Measurements from ENCODE around the gene AKNA. TPM values are rescaled to one million over a fixed set of nuclear protein-coding genes. Genes with fewer than 3 reads are reported as not detected.

AKNA gene
- total RNA-seq, 2 donors from 2014 or later = 7.3 to 11.9 TPM

- Histone ChIP-seq H3K27ac (no peak overlapping the region), H3K9me3 (no peaks in the 10 kb centered on the region), H3K4me1 (no peaks in the 10 kb centered on the region), H3K27me3 (no peaks in the 10 kb centered on the region), H3K4me3 (no peak overlapping the region), H3K36me3 (replicated peaks in 1 of 2; ENCODE audit: insufficient read depth in 1 of 2, low read depth in 2 of 2) (peaks cover 0 to 4% of the 10 kb centered on the region in 2 donors)
- DNase-seq (no peak), ATAC-seq (no peak)
- TF ChIP-seq POLR2A (IDR thresholded peaks at IDR 0.05) (no peak), CTCF (IDR thresholded peaks at IDR 0.05) (no peak)
- intact Hi-C loops (cut with DNase I) = no loop called here
- WGBS, 2 donors = 86 to 87% methylated on average over 9 of the region's 9 CpGs
Measured at GRCh38 chr9:114375386-114376175, 12.2 kb downstream of the AKNA start.

GRCh38 chr9:114374936-114375335 lies 12.8 kb downstream of the AKNA start:
- Histone ChIP-seq H3K4me3 (no peak overlapping the region), H3K27ac (no peak overlapping the region), H3K36me3 (replicated peaks in 1 of 2; ENCODE audit: insufficient read depth in 1 of 2, low read depth in 2 of 2) (peaks cover 0 to 4% of the 10 kb centered on the region in 2 donors), H3K4me1 (no peaks in the 10 kb centered on the region), H3K9me3 (no peaks in the 10 kb centered on the region), H3K27me3 (no peaks in the 10 kb centered on the region)
- intact Hi-C loops (cut with DNase I) = no loop called here
- TF ChIP-seq POLR2A (IDR thresholded peaks at IDR 0.05) = no peak
- TF ChIP-seq CTCF (IDR thresholded peaks at IDR 0.05) = no peak
- DNase-seq = no peak
- WGBS, 2 donors = 72 to 91% methylated on average over 9 of the region's 9 CpGs
- ATAC-seq = no peak

GRCh38 chr9:114373960-114374730 lies 13.6 kb downstream of the AKNA start:
- Histone ChIP-seq H3K9me3 (no peaks in the 10 kb centered on the region), H3K4me1 (no peaks in the 10 kb centered on the region), H3K27me3 (no peaks in the 10 kb centered on the region), H3K4me3 (no peak overlapping the region), H3K27ac (no peak overlapping the region), H3K36me3 (replicated peaks in 1 of 2; ENCODE audit: insufficient read depth in 1 of 2, low read depth in 2 of 2) (peaks cover 0 to 4% of the 10 kb centered on the region in 2 donors)
- ATAC-seq (no peak), DNase-seq (no peak)
- TF ChIP-seq POLR2A (IDR thresholded peaks at IDR 0.05) = no peak
- TF ChIP-seq CTCF (IDR thresholded peaks at IDR 0.05) = no peak
- WGBS, 2 donors = 87 to 89% methylated on average over 15 to 16 of the region's 16 CpGs
- intact Hi-C loops (cut with DNase I) = no loop called here

GRCh38 chr9:114372921-114373448 lies 14.8 kb downstream of the AKNA start:
- no peak overlapping the region for H3K4me3 ChIP-seq
- TF ChIP-seq POLR2A (IDR thresholded peaks at IDR 0.05) = no peak
- no peaks in the 10 kb centered on the region for H3K9me3 ChIP-seq
- WGBS, 2 donors = 71 to 86% methylated on average over 7 to 9 of the region's 9 CpGs
- H3K27ac ChIP-seq = peak overlapping the region in 1 of 4 donors; percentile 67
- intact Hi-C loops (cut with DNase I) = no loop called here
- H3K27me3 ChIP-seq = no peaks in the 10 kb centered on the region
- H3K4me1 ChIP-seq = no peaks in the 10 kb centered on the region
- H3K36me3 ChIP-seq (replicated peaks in 1 of 2; ENCODE audit: insufficient read depth in 1 of 2, low read depth in 2 of 2) = peaks cover 0 to 4% of the 10 kb centered on the region in 2 donors
- ATAC-seq (no peak), DNase-seq (peak; percentile 30 to 79 (median 39))
